HFFc6 (cell line): ENCODE data around the gene XXYLT1. TPM values are rescaled to one million over a fixed set of nuclear protein-coding genes. Genes with fewer than 3 reads are reported as not detected.
"Not testable (repeated sequence)": the region's sequence is repeated elsewhere in the genome, so short reads cannot be mapped to it uniquely, and the experiment has no call there.

Experiments
- DNase-seq: peaks from one replicate; pipeline ENCODE4 v3.0.0-alpha.2; 2018
- H3K27ac Mint-ChIP-seq: 2 replicates; pipeline ENCODE4 v1.8.0; 2020; ENCODE audit warnings: mild to moderate bottlenecking, mixed read lengths
- H3K27me3 Mint-ChIP-seq: 2 replicates; pipeline ENCODE4 v1.8.0; 2021; ENCODE audit warnings: mild to moderate bottlenecking, moderate library complexity, mixed read lengths; ENCODE audit not compliant: insufficient read depth
- H3K36me3 Mint-ChIP-seq: 2 replicates; pipeline ENCODE4 v1.8.0; 2021; ENCODE audit warnings: low read depth, mixed read lengths
- H3K4me1 Mint-ChIP-seq: 2 replicates; pipeline ENCODE4 v1.8.0; 2020; ENCODE audit warnings: low read depth, mixed read lengths
- H3K4me3 Mint-ChIP-seq: 2 replicates; pipeline ENCODE4 v1.8.0; 2020; ENCODE audit warnings: mild to moderate bottlenecking, moderate library complexity, mixed read lengths
- H3K9me3 Mint-ChIP-seq: 2 replicates; pipeline ENCODE4 v1.8.0; 2020; ENCODE audit warnings: mild to moderate bottlenecking, mixed read lengths
- total RNA-seq, 6 experiments: library from RNA; stranded (reverse); fragmentation: NEBNext Ultra II Directional; extraction: Animal tissue kit (Norgen Biotek cat#: 25700); gene quantifications; 2 replicates in 1 of 6; 3 replicates in 5 of 6; pipeline ENCODE4 v1.2.3, GENCODE V29; 2021
- TF ChIP-seq, protein P1 (sequence below): fragments of 200-600 bp; sonication (generic); IDR thresholded peaks from 2 replicates; pipeline ENCODE4 v1.5.0; 2021; ENCODE audit warnings: antibody characterized with exemption, mild to moderate bottlenecking

The XXYLT1 gene
- total RNA-seq, 6 experiments from 2014 or later: 16.9 to 24.2 (median 18.3) TPM

DNA sequence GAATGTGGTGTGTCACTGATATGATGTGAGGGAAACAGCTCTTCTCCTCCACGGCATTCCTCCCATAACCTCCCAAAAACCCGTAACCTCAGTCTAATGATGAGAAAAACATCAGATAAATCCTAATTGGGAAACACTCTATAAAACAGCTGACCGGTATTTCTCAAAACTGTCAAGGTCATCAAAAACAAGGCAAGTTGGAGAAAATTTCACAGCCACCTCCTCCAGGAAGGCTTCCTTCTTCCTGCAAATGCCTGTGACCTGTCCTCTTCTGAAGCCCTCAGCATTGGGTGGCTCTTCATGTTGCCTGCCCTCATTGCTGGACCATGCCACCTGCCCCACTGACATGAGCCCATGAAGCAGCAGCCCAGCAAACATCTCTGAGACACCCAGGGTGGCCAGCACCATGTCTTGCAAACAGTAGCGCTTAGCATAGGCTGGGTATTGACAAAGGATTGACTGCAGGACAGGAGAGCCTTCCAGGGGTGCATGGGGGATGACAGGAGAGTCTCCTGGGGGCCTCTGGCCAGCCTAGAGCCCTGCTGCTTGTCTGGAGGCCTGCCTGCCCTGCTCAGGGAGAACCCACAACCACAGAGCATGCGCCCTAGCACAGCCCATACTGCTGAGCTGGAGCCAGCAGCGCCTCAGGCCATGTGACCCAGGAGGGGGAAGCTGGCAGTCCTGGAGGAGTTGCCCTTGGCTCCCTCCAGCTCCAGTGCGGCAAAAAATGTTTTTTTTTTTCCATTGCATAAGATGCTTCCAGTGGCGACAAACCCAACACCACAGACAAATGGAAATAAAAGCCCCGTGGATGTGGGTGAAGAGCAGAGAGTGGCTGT lies 49.7 kb downstream of the XXYLT1 start:
- DNase-seq: no peak
- H3K4me3 Mint-ChIP-seq: no peak overlapping the region
- peak overlapping the region; percentile 64 for H3K27ac Mint-ChIP-seq
- no peaks in the 10 kb centered on the region for H3K9me3 Mint-ChIP-seq
- TF ChIP-seq, protein P1, sequence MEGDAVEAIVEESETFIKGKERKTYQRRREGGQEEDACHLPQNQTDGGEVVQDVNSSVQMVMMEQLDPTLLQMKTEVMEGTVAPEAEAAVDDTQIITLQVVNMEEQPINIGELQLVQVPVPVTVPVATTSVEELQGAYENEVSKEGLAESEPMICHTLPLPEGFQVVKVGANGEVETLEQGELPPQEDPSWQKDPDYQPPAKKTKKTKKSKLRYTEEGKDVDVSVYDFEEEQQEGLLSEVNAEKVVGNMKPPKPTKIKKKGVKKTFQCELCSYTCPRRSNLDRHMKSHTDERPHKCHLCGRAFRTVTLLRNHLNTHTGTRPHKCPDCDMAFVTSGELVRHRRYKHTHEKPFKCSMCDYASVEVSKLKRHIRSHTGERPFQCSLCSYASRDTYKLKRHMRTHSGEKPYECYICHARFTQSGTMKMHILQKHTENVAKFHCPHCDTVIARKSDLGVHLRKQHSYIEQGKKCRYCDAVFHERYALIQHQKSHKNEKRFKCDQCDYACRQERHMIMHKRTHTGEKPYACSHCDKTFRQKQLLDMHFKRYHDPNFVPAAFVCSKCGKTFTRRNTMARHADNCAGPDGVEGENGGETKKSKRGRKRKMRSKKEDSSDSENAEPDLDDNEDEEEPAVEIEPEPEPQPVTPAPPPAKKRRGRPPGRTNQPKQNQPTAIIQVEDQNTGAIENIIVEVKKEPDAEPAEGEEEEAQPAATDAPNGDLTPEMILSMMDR: no peak
- H3K36me3 Mint-ChIP-seq: 0 out of 2 replicates have a peak, but pooled peaks cover 5% of the 10 kb centered on the region
- peaks cover 30% of the 10 kb centered on the region for H3K4me1 Mint-ChIP-seq
- H3K27me3 Mint-ChIP-seq: no peaks in the 10 kb centered on the region; the same call in none of the 2 replicates

DNA sequence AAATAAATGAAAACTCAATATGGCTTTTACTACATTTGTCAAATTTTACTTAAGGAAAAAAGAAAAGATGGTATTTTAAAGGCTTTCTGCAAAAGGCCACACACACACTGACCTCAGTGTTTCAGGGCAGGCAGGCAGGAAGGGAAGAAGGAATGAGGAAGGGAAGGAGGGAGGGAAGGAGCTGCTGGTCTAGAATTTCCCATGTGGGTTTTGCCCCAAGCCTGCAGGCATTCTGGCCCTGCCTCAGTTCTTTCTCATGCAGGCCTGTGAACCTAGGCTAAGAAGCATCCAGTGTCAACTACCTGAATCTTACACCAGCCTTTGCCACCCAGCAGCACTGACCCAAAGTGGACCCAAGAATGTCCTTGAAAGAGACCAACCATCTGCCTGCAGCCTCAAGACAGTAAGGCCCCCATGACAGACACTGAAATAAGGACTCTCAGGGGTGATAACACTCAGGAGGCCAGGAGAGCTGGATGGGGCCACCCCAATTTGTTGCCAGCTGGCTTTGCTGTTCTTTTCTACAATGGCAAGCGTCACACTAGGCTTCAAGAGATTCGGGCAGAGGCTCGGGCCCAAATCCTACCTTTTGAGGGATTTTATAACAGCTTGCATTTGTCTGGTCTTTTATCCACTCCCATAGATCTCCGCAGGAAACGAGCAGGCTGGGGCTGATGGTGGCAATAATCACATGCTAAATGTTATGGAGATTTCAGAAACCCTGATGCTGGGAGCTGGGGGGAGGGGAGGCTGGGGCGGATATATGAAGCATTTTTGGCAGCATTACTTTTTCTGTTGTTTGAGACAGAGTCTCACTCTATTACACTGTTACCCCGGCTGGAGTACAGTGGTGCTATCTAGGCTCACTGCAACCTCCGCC lies 51.4 kb downstream of the XXYLT1 start:
- Mint-ChIP-seq H3K4me1 (peaks cover 30% of the 10 kb centered on the region), H3K36me3 (0 out of 2 replicates have a peak, but pooled peaks cover 5% of the 10 kb centered on the region), H3K27me3 (no peaks in the 10 kb centered on the region; the same call in none of the 2 replicates), H3K27ac (no peak overlapping the region), H3K9me3 (no peaks in the 10 kb centered on the region), H3K4me3 (no peak overlapping the region)
- TF ChIP-seq, protein P1: no peak
- no peak for DNase-seq

DNA sequence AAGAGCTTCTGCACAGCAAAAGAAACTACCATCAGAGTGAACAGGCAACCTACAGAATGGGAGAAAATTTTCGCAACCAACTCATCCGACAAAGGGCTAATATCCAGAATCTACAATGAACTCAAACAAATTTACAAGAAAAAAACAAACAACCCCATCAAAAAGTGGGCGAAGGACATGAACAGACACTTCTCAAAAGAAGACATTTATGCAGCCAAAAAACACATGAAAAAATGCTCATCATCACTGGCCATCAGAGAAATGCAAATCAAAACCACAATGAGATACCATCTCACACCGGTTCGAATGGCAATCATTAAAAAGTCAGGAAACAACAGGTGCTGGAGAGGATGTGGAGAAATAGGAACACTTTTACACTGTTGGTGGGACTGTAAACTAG lies 52.6 kb downstream of the XXYLT1 start:
- H3K36me3 Mint-ChIP-seq, H3K27ac Mint-ChIP-seq, DNase-seq, H3K4me3 Mint-ChIP-seq, H3K9me3 Mint-ChIP-seq, H3K27me3 Mint-ChIP-seq: not testable (repeated sequence)
- peaks cover 19% of the 10 kb centered on the region for H3K4me1 Mint-ChIP-seq

DNA sequence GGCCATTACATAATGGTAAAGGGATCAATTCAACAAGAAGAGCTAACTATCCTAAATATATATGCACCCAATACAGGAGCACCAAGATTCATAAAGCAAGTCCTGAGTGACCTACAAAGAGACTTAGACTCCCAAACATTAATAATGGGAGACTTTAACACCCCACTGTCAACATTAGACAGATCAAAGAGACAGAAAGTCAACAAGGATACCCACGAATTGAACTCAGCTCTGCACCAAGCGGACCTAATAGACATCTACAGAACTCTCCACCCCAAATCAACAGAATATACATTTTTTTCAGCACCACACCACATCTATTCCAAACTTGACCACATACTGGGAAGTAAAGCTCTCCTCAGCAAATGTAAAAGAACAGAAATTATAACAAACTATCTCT lies 55.4 kb downstream of the XXYLT1 start:
- not testable (repeated sequence) for H3K27ac Mint-ChIP-seq, H3K36me3 Mint-ChIP-seq, H3K4me3 Mint-ChIP-seq

DNA sequence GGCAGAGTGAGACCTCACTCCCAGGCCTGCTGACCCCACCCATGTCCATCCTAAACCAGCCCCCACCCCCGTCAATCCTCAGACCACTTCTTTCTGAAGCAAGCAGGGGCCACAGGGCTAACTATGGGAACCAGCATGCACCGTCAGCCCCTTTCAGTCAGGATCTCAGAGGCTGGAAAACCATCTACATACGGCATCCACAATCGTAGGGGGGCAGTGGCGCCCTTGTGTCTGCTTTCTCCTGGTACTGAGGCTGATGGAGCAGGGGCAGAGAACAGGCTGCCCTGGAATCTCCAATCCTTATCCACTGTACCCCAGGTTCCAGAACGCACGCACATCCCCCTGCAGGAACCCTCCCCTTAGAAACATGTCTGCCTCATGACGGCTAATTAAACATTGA lies 56.6 kb downstream of the XXYLT1 start:
- Mint-ChIP-seq H3K27ac (no peak overlapping the region), H3K9me3 (no peaks in the 10 kb centered on the region; the same call in 1 of the 2 replicates), H3K4me1 (peaks cover 25% of the 10 kb centered on the region), H3K4me3 (no peak overlapping the region), H3K27me3 (no peaks in the 10 kb centered on the region), H3K36me3 (peaks cover 10% of the 10 kb centered on the region)
- TF ChIP-seq, protein P1: no peak
- DNase-seq: no peak

More for the DNA sequence above, 55.4 kb downstream of the XXYLT1 start:
- H3K9me3 Mint-ChIP-seq, H3K27me3 Mint-ChIP-seq, DNase-seq: not testable (repeated sequence)
- H3K4me1 Mint-ChIP-seq: peaks cover 13% of the 10 kb centered on the region

DNA sequence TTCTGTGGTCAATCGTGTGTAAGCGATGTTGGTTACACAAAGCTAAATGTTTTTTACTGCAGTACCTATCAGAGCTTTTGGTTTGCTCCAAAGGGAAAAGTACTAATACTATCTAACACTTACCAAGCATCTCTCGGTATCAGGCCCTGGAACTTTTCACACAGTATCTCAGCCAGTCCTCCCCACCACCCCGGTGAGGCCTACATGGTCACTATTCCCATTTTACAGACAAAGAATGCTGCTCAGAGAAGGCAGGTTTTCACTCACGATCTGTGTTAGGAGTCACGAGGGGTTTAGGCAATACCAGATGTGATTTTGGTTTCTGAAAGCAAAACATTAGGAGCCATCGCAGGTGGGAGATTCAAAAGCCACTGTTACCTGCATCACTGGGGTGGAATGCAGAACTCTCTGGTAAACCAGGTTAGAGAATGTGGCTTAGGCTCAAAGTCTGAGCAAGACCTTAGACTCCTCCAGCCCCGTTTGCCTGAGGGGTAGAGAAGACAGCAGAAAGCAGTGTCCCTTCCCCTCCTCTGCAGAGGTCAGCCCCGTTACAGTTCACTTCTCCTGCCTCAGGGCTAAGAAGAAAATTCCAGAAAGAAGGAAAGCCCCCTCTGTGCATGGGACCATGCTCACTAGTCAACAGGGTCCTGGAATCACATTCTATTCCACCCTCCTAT lies 57.2 kb downstream of the XXYLT1 start:
- Mint-ChIP-seq H3K27me3 (no peaks in the 10 kb centered on the region), H3K27ac (no peak overlapping the region), H3K36me3 (peaks cover 5% of the 10 kb centered on the region), H3K4me1 (peaks cover 31% of the 10 kb centered on the region), H3K4me3 (no peak overlapping the region), H3K9me3 (no peaks in the 10 kb centered on the region; the same call in 1 of the 2 replicates)
- no peak for DNase-seq
- TF ChIP-seq, protein P1: no peak
